WTC11 (cell line): ENCODE results near the gene NUP210. TPM values are rescaled to one million over a fixed set of nuclear protein-coding genes. Genes with fewer than 3 reads are reported as not detected.

ENCODE experiments used
- ATAC-seq: fragments of 200-7000 bp; cut with Tn5 transposase; 2 replicates; pipeline ENCODE4 v1.10.0; 2021; ENCODE audit warnings: mild to moderate bottlenecking, moderate library complexity
- CTCF ChIA-PET: fragments of 300-600 bp; sonication (Branson Sonifier 250); formaldehyde crosslinking; loops from one replicate; lab custom pipeline; 2021; ENCODE audit warnings: antibody characterized with exemption; lab: Charles Lee
- POLR2A ChIA-PET: fragments of 350-600 bp; sonication (Branson Sonifier 250); formaldehyde crosslinking; loops from one replicate; lab custom pipeline; 2021; ENCODE audit warnings: antibody characterized with exemption; lab: Charles Lee
- DNase-seq: peaks from one replicate; pipeline ENCODE4 v3.0.0; 2021; ENCODE audit warnings: low spot score
- H3K27ac Mint-ChIP-seq: 2 replicates; pipeline ENCODE4 v1.8.0; 2021; ENCODE audit warnings: mixed read lengths
- H3K27me3 Mint-ChIP-seq: 2 replicates; pipeline ENCODE4 v1.8.0; 2021; ENCODE audit warnings: low read depth, mild to moderate bottlenecking, moderate library complexity, mixed read lengths
- H3K36me3 Mint-ChIP-seq: 2 replicates; pipeline ENCODE4 v1.8.0; 2021; ENCODE audit warnings: mixed read lengths
- H3K4me1 Mint-ChIP-seq: 2 replicates; pipeline ENCODE4 v1.8.0; 2022; ENCODE audit warnings: mixed read lengths
- H3K4me3 Mint-ChIP-seq: 2 replicates; pipeline ENCODE4 v1.8.0; 2021; ENCODE audit warnings: mild to moderate bottlenecking, moderate library complexity, mixed read lengths
- H3K9me3 Mint-ChIP-seq: 2 replicates; pipeline ENCODE4 v1.8.0; 2021; ENCODE audit warnings: mixed read lengths
- AR ChIP-seq: fragments of 250-450 bp; sonication (Bioruptor Pico); IDR thresholded peaks from 2 replicates; pipeline ENCODE4 v1.9.0; 2021; ENCODE audit warnings: mild to moderate bottlenecking
- ARID4B ChIP-seq: sonication (generic); formaldehyde crosslinking; IDR thresholded peaks from 2 replicates; pipeline ENCODE4 v1.8.0; 2023; ENCODE audit warnings: missing genetic modification reagents, mild to moderate bottlenecking, borderline replicate concordance
- ATF2 ChIP-seq: sonication (generic); formaldehyde crosslinking; IDR thresholded peaks from 2 replicates; pipeline ENCODE4 v1.8.1; 2022; ENCODE audit warnings: low read depth, missing genetic modification reagents, borderline replicate concordance
- ATF3 ChIP-seq: sonication (generic); formaldehyde crosslinking; conservative IDR thresholded peaks from 2 replicates; pipeline ENCODE4 v1.8.1; 2022; ENCODE audit warnings: mild to moderate bottlenecking, missing genetic modification reagents
- CREB1 ChIP-seq: sonication (generic); formaldehyde crosslinking; IDR thresholded peaks from 2 replicates; pipeline ENCODE4 v1.8.0; 2023; ENCODE audit warnings: mild to moderate bottlenecking, missing genetic modification reagents
- E2F5 ChIP-seq: sonication (generic); formaldehyde crosslinking; IDR thresholded peaks from 2 replicates; pipeline ENCODE4 v1.8.1; 2022; ENCODE audit warnings: mild to moderate bottlenecking, moderate library complexity, missing genetic modification reagents
- ESRRA ChIP-seq: sonication (generic); formaldehyde crosslinking; IDR thresholded peaks from 2 replicates; pipeline ENCODE4 v1.8.1; 2022; ENCODE audit warnings: mild to moderate bottlenecking, missing genetic modification reagents, borderline replicate concordance
- HMGXB4 ChIP-seq: sonication (generic); formaldehyde crosslinking; IDR thresholded peaks from 2 replicates; pipeline ENCODE4 v1.8.1; 2023; ENCODE audit warnings: mild to moderate bottlenecking, moderate library complexity, missing genetic modification reagents
- KAT7 ChIP-seq: sonication (generic); formaldehyde crosslinking; IDR thresholded peaks from 2 replicates; pipeline ENCODE4 v1.8.1; 2023; ENCODE audit warnings: missing genetic modification reagents, mild to moderate bottlenecking, borderline replicate concordance
- MXD4 ChIP-seq: fragments of 250-450 bp; sonication (Bioruptor Pico); IDR thresholded peaks from 2 replicates; pipeline ENCODE4 v1.8.0; 2021; ENCODE audit warnings: mild to moderate bottlenecking, moderate library complexity, borderline replicate concordance
- NR1H2 ChIP-seq: sonication (generic); formaldehyde crosslinking; IDR thresholded peaks from 2 replicates; pipeline ENCODE4 v1.9.0; 2021; ENCODE audit warnings: mild to moderate bottlenecking, moderate library complexity, missing genetic modification reagents
- PRRX2 ChIP-seq: fragments of 250-450 bp; sonication (Bioruptor Pico); IDR thresholded peaks from 2 replicates; pipeline ENCODE4 v1.8.0; 2021; ENCODE audit warnings: mild to moderate bottlenecking
- SMAD4 ChIP-seq: sonication (generic); formaldehyde crosslinking; IDR thresholded peaks from 2 replicates; pipeline ENCODE4 v1.8.0; 2022; ENCODE audit warnings: mild to moderate bottlenecking, missing genetic modification reagents
- TCF7 ChIP-seq: sonication (generic); formaldehyde crosslinking; IDR thresholded peaks from 2 replicates; pipeline ENCODE4 v1.8.0; 2022; ENCODE audit warnings: mild to moderate bottlenecking, low read depth, missing genetic modification reagents, moderate library complexity
- TEAD1 ChIP-seq: sonication (generic); formaldehyde crosslinking; IDR thresholded peaks from 2 replicates; pipeline ENCODE4 v1.8.0; 2022; ENCODE audit warnings: mild to moderate bottlenecking, missing genetic modification reagents
- ZNF423 ChIP-seq: fragments of 250-450 bp; sonication (Bioruptor Pico); IDR thresholded peaks from 2 replicates; pipeline ENCODE4 v2.1.2; 2022; ENCODE audit warnings: mild to moderate bottlenecking, moderate library complexity
- ZNF425 ChIP-seq: fragments of 250-450 bp; sonication (Bioruptor Pico); conservative IDR thresholded peaks from 2 replicates; pipeline ENCODE4 v1.9.0; 2021; ENCODE audit warnings: mild to moderate bottlenecking
- total RNA-seq: library from RNA; stranded (reverse); gene quantifications from 3 replicates; pipeline ENCODE4 v1.2.3, GENCODE V29; 2021

The NUP210 gene
- total RNA-seq, 1 experiment from 2014 or later, result 59.2 TPM

- TF ChIP-seq ARID4B (CRISPR knock-in tag) (no peak), TCF7 (CRISPR knock-in tag) (no peak), ESRRA (CRISPR knock-in tag) (no peak)
Measured at GRCh38 chr3:13280122-13280790, 139.9 kb downstream of the NUP210 start (continued).

GRCh38 chr3:13279532-13279910 lies 140.6 kb downstream of the NUP210 start:
- CTCF ChIA-PET, result no interaction called here
- H3K27ac Mint-ChIP-seq, result no peak overlapping the region
- peaks cover 23% of the 10 kb centered on the region for H3K4me1 Mint-ChIP-seq
- no peak for DNase-seq
- H3K27me3 Mint-ChIP-seq, result peaks cover 28% of the 10 kb centered on the region
- peaks cover 10% of the 10 kb centered on the region for H3K9me3 Mint-ChIP-seq
- H3K4me3 Mint-ChIP-seq, result no peak overlapping the region
- no peak for ATAC-seq
- POLR2A ChIA-PET, result no interaction called here
- peaks cover 6% of the 10 kb centered on the region for H3K36me3 Mint-ChIP-seq
- no peak for TF ChIP-seq MXD4
- TF ChIP-seq AR (CRISPR knock-in tag), result no peak
- no peak for TF ChIP-seq ATF2
- TF ChIP-seq CREB1 (CRISPR knock-in tag), result no peak
- TF ChIP-seq KAT7 (CRISPR knock-in tag), result no peak
- no peak for TF ChIP-seq SMAD4 (CRISPR knock-in tag)
- TF ChIP-seq ZNF423, result no peak
- no peak for TF ChIP-seq PRRX2
- TF ChIP-seq TEAD1, result no peak
- no peak for TF ChIP-seq ZNF425
- no peak for TF ChIP-seq E2F5 (CRISPR knock-in tag)
- TF ChIP-seq ATF3 (CRISPR knock-in tag), result no peak
- TF ChIP-seq NR1H2 (CRISPR knock-in tag), result no peak
- TF ChIP-seq HMGXB4 (CRISPR knock-in tag), result no peak
